ENCODE measurements around the gene HOPX.
"Not testable (repeated sequence)": the region's sequence is repeated elsewhere in the genome, so short reads cannot be mapped to it uniquely, and the experiment has no call there.

HOPX gene

DNA sequence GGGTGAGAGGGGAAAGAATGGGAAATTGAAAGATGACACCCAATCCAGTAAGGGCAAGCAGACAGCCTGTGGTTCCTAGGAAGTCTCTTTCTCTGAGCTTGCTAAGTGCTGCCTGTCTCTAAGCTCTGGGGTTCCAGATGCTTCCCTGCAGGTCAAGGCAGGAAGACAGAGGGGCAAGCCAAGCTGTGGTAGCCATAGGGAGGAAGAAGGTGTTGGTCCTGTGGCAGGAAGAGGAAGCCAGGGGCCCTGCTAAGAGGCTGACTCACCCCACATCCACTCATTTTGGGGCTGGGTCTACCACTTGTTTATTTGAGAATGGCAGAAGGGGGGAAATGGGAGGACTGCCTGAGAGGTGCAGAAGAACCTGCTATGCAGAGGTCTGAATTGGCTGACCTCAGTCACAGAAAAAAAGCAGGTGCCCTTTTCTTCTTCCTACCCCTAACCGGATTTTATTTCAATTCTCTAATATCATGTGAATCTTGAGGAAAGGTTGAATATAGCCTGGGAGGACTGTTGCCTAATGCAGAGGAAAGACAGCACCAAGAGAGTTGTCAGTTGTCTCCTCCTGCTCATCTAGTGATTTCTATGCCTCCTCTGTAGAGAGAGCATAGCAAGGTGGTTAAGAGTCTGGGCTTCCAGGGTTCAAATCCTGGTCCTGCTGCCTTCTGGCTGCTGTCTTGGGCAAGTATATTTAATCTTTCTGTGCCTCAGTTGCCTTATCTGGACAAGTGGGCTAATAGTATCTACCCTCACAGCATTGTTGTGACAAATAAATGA, 27.4 kb downstream of the HOPX start:
- no peak for DNase-seq

DNA sequence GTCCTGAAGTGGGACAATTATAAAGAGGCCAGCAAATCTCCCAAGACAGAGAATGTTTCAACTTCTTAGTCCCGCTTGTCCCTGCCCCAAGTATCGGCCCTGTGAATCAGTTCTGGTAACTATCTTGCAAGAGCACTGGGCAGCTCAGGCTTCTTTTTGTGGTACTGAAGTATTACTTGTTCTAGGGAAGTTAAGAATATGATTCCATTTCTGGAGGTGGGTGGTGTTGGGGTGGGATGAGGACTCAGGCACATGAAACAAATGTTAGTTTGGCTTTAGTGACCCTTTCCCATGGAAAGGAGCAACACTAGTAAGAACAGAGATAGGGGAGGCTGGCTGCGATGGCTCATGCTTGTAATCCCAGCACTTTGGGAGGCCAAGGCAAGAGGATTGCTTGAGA, 28.9 kb downstream of the HOPX start:
- no peak for DNase-seq

DNA sequence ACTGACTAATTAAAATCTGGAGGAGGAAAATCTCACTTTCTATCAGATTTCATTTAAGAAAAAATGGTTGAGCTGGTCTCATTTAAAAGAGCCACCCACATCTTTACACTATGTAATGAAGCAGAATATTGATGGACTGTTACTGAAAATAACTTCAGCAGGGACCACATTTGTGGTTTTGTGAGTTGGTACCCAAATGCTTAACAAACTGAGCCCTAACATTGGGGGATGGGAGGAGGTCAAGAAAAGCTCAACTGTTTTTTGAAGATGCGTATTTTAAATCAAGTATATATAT, 30.1 kb downstream of the HOPX start:
- DNase-seq, result no peak

DNA sequence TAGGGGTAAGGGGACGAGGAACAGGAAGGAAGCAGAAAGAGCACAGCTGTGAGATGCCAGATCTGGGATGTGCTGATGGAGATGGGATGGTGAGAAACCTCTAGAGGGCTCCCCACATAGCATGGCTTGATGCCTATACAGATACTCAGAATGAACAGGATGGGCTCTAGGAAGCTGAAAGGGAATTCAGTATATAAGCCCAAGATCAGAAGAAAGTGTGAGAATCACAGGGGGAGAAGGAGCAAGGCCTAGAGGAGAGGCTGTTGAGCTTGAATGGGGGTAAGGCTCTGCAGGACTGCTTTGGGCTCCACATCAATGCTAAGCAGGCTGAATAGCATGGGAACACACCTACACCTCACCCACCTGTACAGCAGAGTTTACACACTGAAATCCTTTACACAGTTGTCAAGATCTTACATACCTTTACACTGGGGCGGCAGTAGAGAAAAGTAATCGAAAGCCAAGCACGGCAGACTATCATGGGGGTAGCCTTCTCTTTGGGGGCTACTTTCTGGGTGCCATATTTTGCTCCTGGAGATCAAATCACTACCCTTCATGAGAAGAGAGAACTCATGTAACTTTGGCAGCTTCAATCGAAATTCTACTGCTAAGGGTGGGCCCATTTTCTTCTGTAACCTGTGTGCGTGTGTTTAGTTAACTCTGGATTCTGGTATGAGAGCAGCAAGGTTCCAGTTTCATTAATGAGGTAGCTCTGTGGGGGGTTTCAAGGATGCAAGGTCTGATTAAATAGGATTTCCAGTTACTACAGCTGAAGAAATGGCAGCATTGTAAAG, 30.6 kb downstream of the HOPX start:
- DNase-seq, result no peak

DNA sequence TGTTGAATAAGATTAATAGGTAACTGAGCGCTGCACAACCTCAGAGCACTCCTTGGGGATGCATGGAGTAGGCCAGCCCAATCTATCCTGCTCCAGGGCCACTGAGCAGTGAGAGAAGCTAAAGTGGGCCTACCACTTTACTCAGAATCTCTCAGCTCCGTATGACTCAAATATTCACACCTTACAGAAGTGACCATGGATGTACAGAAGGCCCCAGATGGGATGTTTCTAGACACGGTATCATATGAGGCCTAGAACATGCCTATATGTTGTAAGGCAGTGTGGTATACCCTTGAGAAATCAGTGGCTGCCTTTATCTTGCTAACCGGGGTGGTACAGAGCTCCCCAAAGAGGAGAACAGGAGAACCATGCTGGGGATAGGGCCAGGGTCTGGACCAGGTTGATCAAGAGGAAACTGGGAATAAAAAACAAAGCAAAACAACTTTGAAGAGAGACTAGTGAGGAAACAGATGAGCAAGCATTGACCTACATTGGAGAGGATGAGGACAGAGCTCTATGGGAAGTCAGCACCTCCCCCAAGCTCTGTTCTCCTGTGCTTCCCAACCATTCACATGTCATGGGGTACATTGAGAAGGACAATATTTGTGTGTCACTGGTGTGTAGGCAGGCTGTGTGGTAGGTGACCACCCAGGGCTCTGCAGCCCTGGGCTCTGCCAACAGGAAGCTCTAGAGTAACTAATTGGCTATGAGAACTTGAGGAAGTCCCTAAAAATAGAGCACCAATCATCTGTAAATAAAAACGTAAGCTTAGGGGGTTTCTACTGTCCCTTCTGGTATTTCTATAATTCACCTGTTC, 31.4 kb downstream of the HOPX start:
- DNase-seq, result no peak

DNA sequence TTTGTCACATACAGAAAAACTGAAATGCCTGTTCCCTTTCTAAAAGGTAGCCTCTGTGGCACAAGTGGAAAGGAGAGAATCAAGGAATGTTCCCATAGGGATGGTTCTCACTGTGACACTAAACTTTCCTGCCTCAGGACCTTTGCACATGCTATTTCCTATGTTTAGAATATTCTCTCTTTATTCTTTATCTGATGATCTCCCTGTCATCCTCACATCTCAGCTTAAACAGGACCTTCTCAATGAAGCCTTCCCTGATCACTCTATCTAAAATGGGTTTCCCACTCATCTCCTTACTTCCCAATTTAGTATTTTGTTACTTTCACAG, 32.3 kb downstream of the HOPX start:
- no peak for DNase-seq

DNA sequence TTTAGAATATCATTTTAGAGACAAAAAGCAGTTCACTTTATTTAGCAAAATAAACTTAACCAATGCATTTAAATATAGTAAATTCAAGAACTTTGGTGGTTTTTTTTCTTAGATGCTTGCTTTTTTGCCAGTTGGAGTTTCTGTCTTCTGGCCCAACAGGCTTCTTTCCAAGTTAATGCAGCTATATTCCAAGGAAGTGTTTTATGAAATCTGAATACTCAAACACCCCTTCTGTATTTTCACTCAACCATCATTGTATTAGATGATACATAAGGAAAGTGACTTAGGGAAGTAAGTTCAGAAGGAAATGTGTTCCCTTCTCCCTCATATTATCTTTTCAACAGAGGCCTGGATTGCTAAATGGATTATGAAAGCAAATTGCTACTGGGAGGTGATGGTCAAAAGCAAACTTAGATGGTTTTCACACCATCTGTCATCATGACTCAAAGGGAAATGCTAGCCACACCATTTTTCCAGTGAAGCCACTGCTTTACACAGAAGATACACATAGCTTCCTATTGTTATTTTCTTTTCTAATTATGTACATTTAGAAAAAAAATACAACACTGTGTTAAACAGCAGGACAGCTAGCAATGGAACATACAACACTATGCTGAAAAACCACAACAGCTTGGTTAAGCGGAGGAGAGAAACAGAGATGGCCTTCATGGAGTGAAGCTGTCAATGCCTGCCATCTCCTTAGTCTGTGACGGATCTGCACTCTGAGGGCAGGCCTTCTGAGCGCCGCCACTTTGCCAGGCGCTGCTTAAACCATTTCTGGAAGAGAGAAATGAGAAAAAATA, 32.9 kb downstream of the HOPX start:
- DNase-seq, result no peak

DNA sequence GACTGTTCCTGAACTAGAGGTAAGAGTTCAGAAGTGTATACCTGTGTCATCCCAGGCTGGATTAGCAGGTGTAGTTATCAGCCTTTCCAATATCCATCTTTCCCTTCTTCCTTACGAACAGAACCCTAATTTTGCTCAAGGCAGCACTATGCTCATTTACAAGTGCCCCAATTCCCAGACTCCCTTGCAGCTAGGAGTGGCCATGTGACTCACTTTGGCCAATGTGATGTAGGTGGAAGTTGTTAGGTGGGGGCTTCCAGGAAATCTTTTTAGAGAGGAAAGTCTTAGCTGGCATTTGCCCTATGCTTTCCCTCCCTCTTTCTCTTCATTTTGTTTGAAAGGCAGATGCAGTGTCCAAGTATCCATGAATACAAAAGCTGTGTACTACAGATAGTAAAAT, 34.8 kb downstream of the HOPX start:
- no peak for DNase-seq

DNA sequence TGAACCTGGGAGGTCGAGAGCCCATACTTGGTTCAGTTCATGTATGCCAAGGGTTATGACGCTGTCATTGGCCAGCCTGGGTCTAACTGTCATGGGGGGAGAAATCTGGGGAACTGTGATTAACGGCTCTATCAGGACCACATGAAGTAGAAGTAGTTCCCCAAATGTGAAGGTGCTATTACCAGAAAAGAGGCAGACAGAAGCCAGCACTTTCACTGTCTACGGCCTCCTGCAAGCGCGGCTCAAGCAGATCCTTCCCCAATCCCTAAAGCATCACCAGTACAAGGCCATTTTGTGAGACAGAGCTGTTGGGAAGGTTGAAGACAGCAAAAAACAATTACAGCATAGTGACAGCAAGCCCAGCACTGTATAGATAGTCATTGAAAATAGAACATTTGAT, 37.5 kb downstream of the HOPX start:
- DNase-seq, result no peak

DNA sequence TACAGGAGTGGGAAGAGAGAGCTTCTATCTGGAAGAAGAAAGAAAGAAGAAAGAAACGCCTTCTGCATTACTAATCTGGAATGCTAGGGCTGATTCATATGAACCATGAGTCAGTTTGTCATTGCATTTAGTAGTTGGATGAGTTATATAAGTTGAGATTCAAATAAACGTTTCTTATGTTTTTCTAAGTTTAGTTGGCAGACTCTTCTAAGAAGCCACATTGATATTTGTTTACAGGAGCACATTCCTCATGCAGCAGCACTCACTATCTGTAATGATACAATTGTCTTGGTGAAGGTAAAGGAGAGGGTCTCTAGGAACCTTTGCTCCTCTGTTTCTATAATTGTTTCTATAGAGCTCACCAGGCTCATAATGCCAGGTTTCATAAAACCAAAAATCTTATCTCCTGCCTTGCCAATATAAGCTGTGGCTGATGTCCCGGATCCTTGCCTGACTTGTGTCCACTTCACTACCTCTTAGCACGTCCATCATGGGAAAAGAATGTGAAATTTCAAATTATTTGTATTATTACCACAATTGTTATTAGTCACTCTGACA, 39.5 kb downstream of the HOPX start:
- no peak for DNase-seq

DNA sequence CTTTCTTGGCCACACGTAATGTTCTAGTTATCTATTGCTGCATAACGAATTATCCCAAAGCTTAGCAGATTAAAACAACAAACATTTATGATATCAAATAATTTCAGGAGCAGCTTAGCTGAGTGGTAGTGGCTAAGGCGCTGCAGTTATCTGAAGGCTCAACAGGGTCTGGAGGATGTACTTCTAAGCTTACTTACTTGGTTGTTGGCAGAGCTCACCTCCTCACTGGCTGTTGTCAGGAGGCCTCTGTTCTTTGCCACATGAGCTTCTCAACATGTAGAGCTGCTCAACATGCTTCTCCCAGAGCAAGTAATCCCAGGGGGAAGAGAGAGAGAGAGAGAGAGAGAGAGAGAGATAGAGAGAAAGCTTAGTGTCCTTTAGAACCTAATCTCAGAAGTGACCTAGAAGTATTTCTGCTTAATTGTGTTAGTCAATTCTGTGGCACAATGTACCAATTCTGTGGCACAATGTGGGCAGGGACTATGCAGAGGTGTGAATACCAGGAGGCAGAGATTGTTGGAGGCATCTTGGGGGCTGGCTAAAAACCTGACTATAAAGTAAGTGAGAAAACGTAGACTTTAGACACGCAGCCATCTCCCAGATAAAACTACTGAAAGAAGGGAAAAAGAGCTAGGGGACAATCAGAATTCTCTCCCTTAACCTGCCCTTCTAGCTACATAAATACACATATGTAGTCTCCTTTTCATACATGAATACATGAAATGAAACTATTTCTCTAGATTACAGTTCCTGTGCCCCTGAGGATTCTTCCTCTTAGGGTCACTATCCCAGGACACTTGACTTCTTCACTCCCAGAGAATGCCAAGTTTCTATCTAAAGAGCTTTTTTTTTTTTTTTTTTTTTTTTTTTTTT, 40.2 kb downstream of the HOPX start:
- DNase-seq, result no peak

DNA sequence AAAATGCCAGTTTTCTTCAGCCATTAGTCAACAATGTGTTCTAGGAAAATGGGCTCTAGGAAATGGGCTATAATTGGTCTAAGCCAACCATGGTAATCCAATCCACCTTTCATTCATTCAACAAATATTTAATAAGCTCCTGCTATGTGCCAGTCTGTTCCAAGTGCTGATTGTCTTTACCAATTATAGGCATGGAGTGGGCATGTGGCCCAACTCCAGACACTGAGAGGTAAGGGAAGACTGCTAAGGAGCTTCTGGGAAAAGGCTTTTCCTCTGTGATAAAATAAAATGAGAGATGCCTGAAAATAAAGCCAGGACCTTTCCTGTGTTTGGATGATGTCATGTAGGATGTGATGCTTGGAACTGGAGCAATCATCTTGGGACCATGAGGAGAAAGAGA, 43.3 kb downstream of the HOPX start:
- DNase-seq, result no peak

DNA sequence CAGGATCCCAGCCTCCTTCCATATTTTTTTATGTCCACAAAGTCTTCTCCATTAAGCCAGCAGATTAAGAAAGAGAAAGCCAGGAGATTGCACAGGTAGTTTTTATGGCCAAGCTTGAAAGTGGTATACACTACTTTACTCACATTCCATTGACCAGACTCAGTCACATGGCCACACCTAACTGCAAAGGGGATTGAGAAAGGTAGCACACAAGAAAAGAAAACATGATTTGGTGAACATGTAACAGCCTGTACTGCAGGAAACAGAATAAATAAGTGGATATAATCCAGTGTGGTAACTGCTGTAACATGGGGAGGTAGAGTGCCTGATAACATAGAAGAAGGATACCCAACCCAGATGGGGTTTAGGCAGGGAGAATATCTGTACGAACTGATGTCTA, 43.9 kb downstream of the HOPX start:
- DNase-seq, result no peak

DNA sequence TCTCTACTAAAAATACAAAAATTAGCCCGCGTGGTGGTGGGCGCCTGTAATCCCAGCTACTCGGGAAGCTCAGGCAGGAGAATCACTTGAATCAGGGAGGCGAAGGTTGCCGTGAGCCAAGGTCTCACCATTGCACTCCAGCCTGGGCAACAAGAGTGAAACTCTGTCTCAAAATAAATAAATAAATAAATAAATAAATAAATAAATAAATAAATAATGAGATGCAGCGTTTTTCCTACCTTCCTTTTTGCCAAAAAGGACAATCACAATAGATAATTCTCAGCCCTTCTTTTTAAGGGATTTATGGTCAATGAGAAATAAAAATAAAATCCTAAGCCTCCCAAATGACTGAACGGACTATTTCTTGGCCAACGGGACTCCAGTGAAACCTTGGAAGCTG, 46.1 kb downstream of the HOPX start:
- not testable (repeated sequence) for DNase-seq

DNA sequence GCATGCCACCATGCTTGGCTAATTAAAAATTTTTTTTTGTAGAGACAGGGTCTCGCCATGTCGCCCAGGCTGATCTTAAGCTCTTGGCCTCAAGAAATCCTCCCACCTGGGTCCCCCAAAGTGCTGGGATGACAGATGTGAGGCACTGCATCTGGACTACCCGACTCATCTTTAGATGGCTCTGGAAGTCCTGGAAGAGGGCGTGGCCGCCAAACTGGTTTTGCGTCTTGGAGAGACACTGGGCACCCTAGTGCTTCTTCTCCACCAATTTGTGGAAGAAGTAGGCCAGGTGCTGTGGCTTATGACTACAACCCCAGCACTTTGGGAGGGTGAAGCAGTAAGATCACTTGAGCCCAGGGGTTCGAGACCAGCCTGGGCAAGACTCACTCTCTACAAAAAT, 47.6 kb downstream of the HOPX start:
- DNase-seq, result no peak

DNA sequence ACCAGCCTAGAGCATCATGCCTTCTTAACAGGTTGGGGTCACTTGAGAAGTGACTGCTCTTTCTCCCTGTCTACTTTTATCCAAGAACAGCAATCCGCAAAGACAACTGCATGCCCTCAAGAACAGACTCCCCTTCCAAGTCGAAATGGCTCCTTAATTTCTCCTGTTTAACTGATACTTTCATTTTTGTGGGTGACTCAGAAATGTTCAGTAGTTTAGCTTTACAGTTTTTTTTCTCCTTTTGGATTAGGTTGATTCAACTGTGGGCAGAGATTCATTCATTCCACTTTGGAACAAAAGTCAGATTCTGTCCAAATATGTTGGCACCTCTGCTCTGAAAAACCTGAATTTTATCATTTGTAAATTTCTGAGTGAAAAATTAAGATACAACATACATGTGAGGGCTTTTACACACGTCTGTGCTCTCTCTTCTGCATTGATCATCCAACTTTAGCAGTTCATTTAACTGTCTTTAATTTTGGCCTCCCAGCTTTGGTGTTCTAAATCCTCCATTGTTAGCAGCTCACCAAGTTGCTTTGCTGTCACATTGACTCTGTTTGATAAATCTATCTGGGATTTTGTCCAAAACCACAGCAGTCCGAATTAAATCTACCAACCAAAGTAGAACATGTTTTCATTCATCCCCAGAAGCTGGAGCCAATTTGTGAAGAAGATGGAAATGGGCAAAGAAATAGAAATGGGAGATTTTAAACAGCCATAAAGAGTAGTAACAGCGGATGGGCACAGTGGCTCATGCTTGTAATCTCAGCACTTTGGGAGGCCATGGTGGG, 50.0 kb downstream of the HOPX start:
- no peak for DNase-seq

DNA sequence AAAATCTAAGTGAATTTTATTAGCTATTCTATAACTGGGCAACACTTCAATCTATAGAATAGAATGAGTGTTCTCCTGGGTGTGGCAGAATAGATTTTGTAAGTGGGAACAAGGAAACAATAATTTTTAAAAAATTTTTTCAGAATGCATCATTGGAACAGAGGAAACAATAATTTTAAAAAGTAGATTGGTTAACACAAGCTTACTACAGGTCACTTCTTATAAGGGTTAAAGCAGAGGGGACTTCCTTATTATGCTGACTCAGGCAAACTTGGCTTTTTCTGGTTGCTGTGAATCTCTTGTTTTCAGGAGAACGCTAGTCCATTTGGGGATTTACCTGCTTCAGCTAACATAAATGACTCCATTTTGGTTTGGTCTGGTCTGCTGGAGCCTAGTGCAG, 52.5 kb downstream of the HOPX start:
- no peak for DNase-seq

DNA sequence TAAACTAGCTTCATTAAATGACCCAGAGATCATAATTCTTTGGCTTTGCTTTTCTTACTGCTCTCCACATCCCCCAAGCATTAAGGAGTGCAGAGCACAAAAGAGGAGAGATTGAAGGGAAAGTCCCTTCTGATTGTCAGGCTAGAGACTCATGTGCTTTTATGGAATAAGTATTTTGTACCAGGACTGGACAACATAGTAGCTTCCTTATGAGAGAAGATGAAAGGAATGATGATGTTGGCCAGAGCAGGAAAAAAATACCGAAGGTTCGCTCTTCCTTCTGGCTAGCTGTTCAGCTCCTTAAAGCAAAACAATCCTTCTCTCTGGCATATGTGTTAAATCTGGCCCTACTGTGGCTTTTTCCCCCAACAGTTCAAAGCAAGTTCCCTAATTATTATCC, 53.1 kb downstream of the HOPX start:
- DNase-seq, result no peak

DNA sequence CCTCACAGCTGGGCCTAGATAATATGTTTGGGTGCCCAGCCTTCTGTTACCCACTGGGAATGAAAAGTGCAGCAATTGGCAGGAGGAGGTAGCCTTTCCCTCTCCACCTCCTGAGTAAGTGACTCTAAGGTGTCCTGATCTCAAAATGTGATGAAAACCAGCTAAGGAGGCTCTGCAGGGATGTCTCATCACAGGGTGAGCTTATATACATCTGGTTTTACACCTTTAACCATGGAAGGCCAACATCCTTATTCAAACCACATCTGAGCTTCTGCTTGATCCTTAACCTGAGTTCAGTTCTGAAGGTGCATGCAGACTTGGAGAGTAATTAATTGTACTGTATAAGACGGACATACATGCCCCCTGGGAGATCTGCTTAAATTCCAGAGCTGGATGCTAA, 53.7 kb downstream of the HOPX start:
- no peak for DNase-seq

DNA sequence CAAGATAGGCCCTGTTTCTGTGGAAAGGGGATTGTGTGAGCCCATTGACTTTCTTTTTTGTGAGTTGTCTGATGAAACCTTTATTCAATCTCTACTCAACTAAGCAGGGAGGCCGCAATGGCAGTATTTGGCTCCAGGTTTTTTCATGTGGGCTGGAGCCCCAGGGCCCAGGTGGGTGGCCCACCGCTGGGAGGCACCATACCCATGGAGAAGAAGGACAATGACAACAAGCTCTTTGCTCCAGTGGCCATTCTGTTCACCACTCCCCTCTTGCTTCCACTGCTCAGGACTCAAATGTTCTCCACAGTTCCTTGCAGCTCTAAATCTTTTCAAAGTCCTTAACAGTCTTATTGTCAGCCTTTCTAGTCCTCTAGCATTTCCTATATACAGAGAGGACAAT, 54.1 kb downstream of the HOPX start:
- DNase-seq, result no peak

DNA sequence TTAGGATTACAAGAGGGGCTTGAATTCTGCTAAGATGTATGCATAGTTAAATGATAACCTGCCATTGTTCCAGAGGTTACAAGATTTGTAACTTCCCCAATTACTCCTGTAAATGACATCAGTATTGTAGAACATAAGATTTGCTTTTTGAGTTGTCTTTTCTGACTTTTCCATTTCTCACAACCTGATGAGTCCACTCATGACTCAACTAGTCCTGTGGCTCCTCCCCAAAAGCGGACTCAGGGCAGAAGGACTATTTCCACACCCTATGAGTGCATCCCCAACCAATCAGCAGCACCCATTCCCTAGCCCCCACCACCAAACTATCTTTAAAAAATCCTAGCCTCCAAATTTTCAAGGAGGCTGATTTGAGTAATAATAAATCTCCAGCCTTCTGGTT, 54.7 kb downstream of the HOPX start:
- DNase-seq, result no peak

Measured in NCI-H146 (cell line).